HEK293 (cell line): ENCODE data around the gene TTYH1.

Experiments
- CTCF ChIA-PET: fragments of 350-600 bp; formaldehyde crosslinking; extraction: SDS; loops from one replicate; lab custom pipeline; 2021; ENCODE audit warnings: antibody characterized with exemption; lab: Yijun Ruan, JAX
- POLR2A ChIA-PET: fragments of 300-600 bp; formaldehyde crosslinking; extraction: SDS; loops from one replicate; lab custom pipeline; 2020; ENCODE audit warnings: antibody characterized with exemption, inconsistent platforms; lab: Yijun Ruan, JAX
- H3K27ac ChIP-seq: fragments of 200-500 bp; sonication (Bioruptor generic); 2 replicates; pipeline ENCODE4 v1.5.1; 2014; ENCODE audit warnings: low read depth, low read length, control low read depth, inconsistent platforms; ENCODE audit errors: extremely low read depth
- H3K36me3 ChIP-seq, 2 experiments: fragments of 200-500 bp in 1 of 2; sonication (Bioruptor generic) in 1 of 2; 1 replicate in 1 of 2; 2 replicates in 1 of 2; pipeline ENCODE4 v1.5.1; 2014 to 2017; ENCODE audit warnings: inconsistent platforms in 2 of 2, low read length in 2 of 2; ENCODE audit not compliant: control insufficient read depth in 2 of 2, insufficient read depth in 1 of 2
- H3K4me1 ChIP-seq: fragments of 200-500 bp; sonication (Bioruptor generic); 2 replicates; pipeline ENCODE4 v1.5.1; 2014; ENCODE audit warnings: mild to moderate bottlenecking, low read length, inconsistent platforms; ENCODE audit not compliant: control insufficient read depth, insufficient read depth
- H3K4me3 ChIP-seq: 2 replicates; pipeline ENCODE4 v1.5.1; 2011; ENCODE audit warnings: low read depth, mild to moderate bottlenecking, control low read depth, low read length, moderate library complexity
- H3K9me3 ChIP-seq: fragments of 200-500 bp; sonication (Bioruptor generic); 2 replicates; pipeline ENCODE4 v1.5.1; 2014; ENCODE audit warnings: low read depth, low read length, inconsistent platforms; ENCODE audit not compliant: control insufficient read depth, insufficient read depth
- INSM2 ChIP-seq: fragments of 450-650 bp; formaldehyde crosslinking; IDR thresholded peaks from 2 replicates; pipeline ENCODE4 v1.5.1; 2016; ENCODE audit warnings: missing biosample characterization, missing genetic modification characterization
- SCRT1 ChIP-seq: fragments of 450-650 bp; formaldehyde crosslinking; IDR thresholded peaks from 2 replicates; pipeline ENCODE4 v1.5.1; 2016; ENCODE audit warnings: missing biosample characterization, missing genetic modification characterization, borderline replicate concordance
- ZBTB21 ChIP-seq: fragments of 450-650 bp; formaldehyde crosslinking; IDR thresholded peaks from 2 replicates; pipeline ENCODE4 v1.5.1; 2017; ENCODE audit warnings: missing biosample characterization, missing genetic modification characterization
- ZIC2 ChIP-seq: fragments of 450-650 bp; formaldehyde crosslinking; IDR thresholded peaks from 2 replicates; pipeline ENCODE4 v1.5.1; 2016; ENCODE audit warnings: missing biosample characterization, missing genetic modification characterization
- ZNF23 ChIP-seq: fragments of 450-650 bp; formaldehyde crosslinking; IDR thresholded peaks from 2 replicates; pipeline ENCODE4 v1.5.1; 2016; ENCODE audit warnings: missing biosample characterization, missing genetic modification characterization, borderline replicate concordance
- ZNF311 ChIP-seq: fragments of 450-650 bp; formaldehyde crosslinking; IDR thresholded peaks from 2 replicates; pipeline ENCODE4 v1.5.1; 2017; ENCODE audit warnings: missing biosample characterization, missing genetic modification characterization, borderline replicate concordance
- ZNF354C ChIP-seq: fragments of 450-650 bp; formaldehyde crosslinking; IDR thresholded peaks from 2 replicates; pipeline ENCODE4 v1.5.1; 2016; ENCODE audit warnings: missing biosample characterization, missing genetic modification characterization, low read depth, borderline replicate concordance
- ZNF549 ChIP-seq: fragments of 450-650 bp; IDR thresholded peaks from 2 replicates; pipeline ENCODE4 v1.5.1; 2018; ENCODE audit warnings: missing biosample characterization, missing genetic modification characterization, mild to moderate bottlenecking, inconsistent platforms, moderate library complexity
- ZNF555 ChIP-seq: fragments of 450-650 bp; formaldehyde crosslinking; conservative IDR thresholded peaks from 2 replicates; pipeline ENCODE4 v1.5.1; 2017; ENCODE audit warnings: missing biosample characterization, mild to moderate bottlenecking, missing genetic modification characterization, inconsistent platforms
- ZNF560 ChIP-seq: fragments of 450-650 bp; formaldehyde crosslinking; IDR thresholded peaks from 2 replicates; pipeline ENCODE4 v1.5.1; 2017; ENCODE audit warnings: missing biosample characterization, missing genetic modification characterization, borderline replicate concordance
- ZNF571 ChIP-seq: fragments of 450-650 bp; formaldehyde crosslinking; IDR thresholded peaks from 2 replicates; pipeline ENCODE4 v1.5.0; 2017; ENCODE audit warnings: missing biosample characterization, missing genetic modification characterization
- ZNF747 ChIP-seq: fragments of 450-650 bp; formaldehyde crosslinking; IDR thresholded peaks from 2 replicates; pipeline ENCODE4 v1.5.1; 2016; ENCODE audit warnings: missing biosample characterization, missing genetic modification characterization
- ZNF785 ChIP-seq: fragments of 450-650 bp; formaldehyde crosslinking; IDR thresholded peaks from 2 replicates; pipeline ENCODE4 v1.5.1; 2016; ENCODE audit warnings: missing biosample characterization, missing genetic modification characterization
- TF ChIP-seq, protein P1 (sequence below): fragments of 450-650 bp; formaldehyde crosslinking; IDR thresholded peaks from 2 replicates; pipeline ENCODE4 v1.5.1; 2016; ENCODE audit warnings: missing biosample characterization, missing genetic modification characterization

TTYH1 gene

DNA sequence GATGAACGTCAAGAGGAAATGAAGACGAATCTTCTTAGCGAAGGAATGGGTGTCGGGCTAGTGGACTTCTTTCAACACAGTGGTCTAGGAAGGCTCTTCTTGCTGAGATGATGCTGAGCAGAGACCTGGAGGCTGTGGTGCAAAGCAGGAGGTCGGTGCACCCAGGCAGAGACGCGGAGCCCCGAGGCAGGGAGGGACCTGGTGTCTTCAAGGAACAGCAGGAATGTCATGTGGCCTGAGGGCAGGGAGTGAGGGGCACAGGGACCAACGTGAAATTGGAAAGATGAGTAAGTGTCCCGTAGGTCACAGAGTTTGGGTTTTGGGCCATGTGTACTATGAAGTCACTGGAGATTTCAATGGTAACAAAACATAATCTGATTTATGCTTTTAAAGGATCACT is 69.2 kb downstream of the TTYH1 start:
- H3K36me3 ChIP-seq: no peaks in the 10 kb centered on the region
- ChIA-PET POLR2A (no interaction called here), CTCF (no interaction called here)
- TF ChIP-seq ZIC2 (tag by site-specific recombination) (no peak), ZNF23 (tag by site-specific recombination) (no peak), ZNF560 (no peak), ZNF354C (no peak), ZNF747 (tag by site-specific recombination) (no peak), ZBTB21 (tag by site-specific recombination) (no peak)
- no peak overlapping the region for H3K27ac ChIP-seq
- H3K4me3 ChIP-seq: no peak overlapping the region
- H3K4me1 ChIP-seq: no peaks in the 10 kb centered on the region
- no peaks in the 10 kb centered on the region for H3K9me3 ChIP-seq

- Histone ChIP-seq H3K4me1 (no peaks in the 10 kb centered on the region), H3K4me3 (no peak overlapping the region), H3K9me3 (no peaks in the 10 kb centered on the region), H3K27ac (no peak overlapping the region), H3K36me3 (no peaks in the 10 kb centered on the region)
- POLR2A ChIA-PET: interaction anchor here (1.2 kb wide), 1 partner anchor 12 kb away, joined by 3 read pairs; no protein-coding TSS in a partner anchor
- CTCF ChIA-PET: interaction anchor here (1.2 kb wide), 1 partner anchor 168 kb away, joined by 3 read pairs; no protein-coding TSS in a partner anchor
- TF ChIP-seq ZNF785 (tag by site-specific recombination): no peak
- no peak for TF ChIP-seq SCRT1 (tag by site-specific recombination)
- TF ChIP-seq ZNF311 (tag by site-specific recombination): no peak
- TF ChIP-seq ZNF571 (tag by site-specific recombination): no peak
- no peak for TF ChIP-seq ZNF549
- no peak for TF ChIP-seq ZNF555 (tag by site-specific recombination)
- TF ChIP-seq, protein P1, sequence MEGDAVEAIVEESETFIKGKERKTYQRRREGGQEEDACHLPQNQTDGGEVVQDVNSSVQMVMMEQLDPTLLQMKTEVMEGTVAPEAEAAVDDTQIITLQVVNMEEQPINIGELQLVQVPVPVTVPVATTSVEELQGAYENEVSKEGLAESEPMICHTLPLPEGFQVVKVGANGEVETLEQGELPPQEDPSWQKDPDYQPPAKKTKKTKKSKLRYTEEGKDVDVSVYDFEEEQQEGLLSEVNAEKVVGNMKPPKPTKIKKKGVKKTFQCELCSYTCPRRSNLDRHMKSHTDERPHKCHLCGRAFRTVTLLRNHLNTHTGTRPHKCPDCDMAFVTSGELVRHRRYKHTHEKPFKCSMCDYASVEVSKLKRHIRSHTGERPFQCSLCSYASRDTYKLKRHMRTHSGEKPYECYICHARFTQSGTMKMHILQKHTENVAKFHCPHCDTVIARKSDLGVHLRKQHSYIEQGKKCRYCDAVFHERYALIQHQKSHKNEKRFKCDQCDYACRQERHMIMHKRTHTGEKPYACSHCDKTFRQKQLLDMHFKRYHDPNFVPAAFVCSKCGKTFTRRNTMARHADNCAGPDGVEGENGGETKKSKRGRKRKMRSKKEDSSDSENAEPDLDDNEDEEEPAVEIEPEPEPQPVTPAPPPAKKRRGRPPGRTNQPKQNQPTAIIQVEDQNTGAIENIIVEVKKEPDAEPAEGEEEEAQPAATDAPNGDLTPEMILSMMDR (tag by site-specific recombination): no peak
- no peak for TF ChIP-seq INSM2 (tag by site-specific recombination)
- TF ChIP-seq, all 188 proteins: peak for 0
These were observed 70.6 kb downstream of the TTYH1 start for GRCh38 chr19:54485851-54486250.
